T-helper 9 cell (primary cell): Measurements from ENCODE around the gene IL10RB.
"Not testable (repeated sequence)": the region's sequence is repeated elsewhere in the genome, so short reads cannot be mapped to it uniquely, and the experiment has no call there.

Experiments used
- DNase-seq: peaks from one replicate; pipeline ENCODE4 v3.0.0-alpha.2; 2020
- total RNA-seq, 2 donors: gene quantifications; one replicate each; lab custom pipeline; 2026; lab: John Stamatoyannopoulos, UW

Gene IL10RB
- total RNA-seq = 3.3 to 3.6 reads per million in 2 donors

DNA sequence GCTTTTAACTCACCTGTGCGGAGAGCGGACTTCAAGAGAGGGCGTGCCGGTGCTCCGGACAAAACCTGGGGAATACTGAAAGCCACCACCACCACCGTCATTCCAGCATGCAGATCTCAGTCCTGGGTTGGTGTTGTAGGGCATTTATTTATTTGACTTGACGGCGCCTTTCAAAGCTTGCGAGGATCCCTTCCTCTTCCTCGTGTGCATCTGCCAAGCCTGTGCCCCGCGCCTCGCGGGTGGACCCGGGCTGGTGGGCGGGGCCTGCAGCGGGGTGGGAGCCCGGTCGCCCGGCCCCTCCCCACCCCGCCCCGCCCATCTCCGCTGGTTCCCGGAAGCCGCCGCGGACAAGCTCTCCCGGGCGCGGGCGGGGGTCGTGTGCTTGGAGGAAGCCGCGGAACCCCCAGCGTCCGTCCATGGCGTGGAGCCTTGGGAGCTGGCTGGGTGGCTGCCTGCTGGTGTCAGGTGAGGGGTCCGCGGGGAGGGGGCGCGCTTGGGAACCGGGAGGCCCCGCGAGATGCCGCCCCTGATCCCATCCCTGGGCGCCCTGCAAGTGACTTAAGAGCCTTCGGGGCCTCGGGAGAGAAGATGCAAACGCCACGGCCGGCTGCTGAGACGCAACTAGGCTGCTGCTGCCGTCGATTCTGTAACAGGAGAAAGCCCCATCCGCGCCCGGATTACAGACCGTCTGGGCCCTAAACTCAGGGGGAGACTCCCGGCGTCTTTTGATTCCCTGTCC lies at the start of gene IL10RB:
IL10RB (plus strand) TSS at position 318 of the 739 bp plus-strand sequence; CDS start at position 417, 99 bp downstream.
- DNase-seq = peak; percentile 70

DNA sequence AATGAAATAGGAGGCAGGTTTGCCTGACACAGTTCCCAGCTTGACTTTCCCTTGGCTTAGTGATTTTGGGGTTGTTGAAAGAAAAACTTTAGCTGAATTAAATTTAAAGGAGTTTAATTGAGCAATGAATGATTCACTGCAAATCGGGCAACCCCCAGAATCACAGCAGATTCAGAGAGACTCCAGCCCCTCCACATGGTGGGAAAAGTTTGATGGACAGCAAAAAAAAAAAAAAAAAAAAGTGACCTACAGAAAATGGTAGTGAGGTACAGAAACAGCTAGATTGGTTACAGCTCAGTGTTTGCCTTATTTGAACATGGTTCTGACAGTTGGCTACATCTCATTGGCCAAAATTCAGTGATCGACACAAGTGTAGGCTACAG lies 49.0 kb upstream of the IL10RB start:
- DNase-seq = no peak

DNA sequence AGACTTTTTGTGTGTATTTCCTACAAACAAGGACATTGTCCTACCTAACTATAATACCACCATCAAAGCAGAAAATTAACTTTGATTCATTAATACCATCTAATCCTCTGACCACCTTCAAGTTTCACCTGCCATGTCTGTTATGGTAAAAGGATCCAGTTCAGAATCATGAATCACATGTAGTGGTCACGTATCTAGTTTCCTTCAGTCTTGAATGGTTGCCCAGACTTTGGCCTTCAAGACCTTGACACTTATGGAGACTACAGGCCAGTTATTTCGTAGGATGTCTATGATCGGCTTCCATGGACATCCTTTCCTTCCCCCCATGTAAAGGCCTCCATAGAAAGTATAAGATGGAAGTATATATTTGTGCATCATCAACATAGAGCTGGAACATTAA lies 46.9 kb upstream of the IL10RB start:
- no peak for DNase-seq

DNA sequence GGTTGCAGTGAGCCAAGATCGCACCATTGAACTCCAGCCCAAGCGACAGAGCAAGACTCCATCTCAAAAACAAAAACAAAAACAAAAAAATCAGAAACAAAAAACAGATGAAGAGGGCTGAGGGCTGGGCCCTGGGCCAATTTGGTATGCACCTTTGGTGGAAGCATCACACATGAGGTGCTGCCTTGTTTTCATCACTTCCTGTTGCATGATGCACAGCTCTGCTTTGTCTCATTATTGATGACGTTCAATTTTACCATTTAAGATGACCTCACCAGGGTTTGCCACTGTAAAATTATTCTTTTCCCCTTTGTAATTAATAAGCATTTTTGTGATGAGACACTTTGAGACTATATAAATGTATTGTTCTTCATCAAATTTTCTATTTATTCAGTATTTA lies 46.2 kb upstream of the IL10RB start:
- no peak for DNase-seq

DNA sequence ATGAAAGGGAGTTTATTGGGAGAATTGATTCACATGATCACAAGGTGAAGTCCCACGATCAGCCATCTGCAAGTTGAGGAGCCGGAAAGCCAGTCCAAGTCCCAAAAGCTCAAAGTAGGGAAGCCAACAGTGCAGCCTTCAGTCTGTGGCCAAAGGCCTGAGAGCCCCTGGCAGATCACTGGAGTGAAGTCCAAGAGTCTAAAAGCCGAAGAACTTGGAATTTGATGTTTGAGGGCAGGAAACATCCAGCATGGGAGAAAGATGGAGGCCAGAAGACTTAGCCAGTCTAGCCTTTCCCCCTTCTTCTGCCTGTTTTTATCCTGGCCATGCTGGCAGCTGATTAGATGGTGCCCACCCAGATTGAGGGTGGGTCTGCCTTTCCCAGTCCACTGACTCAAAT lies 40.8 kb upstream of the IL10RB start:
- not testable (repeated sequence) for DNase-seq

DNA sequence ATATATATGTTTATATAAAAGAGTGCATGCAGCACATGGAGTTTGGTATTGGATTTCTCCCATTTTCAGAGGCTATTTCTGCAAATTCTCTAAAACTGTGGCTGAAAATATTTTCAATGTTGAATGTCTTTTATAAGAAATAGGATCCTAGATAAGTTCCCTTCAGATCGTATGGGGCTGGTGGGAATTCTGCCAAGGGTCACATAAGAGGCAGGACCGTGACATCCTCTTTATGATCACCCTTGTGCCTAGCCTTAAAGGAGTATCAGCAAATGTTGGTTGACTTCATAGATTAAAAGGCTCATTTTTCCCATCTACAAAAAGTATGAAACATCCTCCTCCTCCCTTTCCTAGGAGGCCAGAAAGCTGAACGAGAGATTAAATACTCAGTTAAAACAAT lies 37.7 kb upstream of the IL10RB start:
- DNase-seq = no peak

DNA sequence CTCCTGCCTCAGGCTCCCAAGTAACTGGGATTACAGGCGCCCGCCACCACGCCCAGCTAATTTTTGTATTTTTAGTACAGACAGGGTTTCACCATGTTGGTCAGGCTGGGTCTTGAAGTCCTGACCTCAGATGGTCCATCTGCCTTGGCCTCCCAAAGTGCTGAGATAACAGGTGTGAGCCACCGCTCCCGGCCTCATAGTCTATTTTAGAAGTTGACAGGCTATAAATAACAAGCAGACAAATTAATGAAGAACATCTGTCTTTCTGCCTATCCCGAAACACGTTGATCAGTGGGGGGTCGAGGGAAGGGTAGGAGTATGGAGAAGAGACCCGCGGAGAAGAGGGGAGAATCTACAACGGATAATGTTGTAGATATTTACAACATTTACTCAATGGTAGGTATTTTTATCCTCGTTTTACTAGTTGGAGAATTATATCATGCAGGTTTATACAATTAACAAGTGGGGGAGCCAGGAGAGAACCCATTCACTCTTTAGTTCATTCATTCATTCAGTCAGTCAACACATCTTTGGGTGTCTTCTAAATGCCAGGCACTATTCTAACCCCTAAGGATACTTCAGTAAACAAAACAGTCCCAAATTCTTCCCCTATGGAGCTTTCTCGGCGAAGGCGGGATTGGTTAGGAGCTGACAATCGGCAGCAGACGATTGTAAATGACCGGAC lies 36.9 kb upstream of the IL10RB start:
- DNase-seq = no peak

DNA sequence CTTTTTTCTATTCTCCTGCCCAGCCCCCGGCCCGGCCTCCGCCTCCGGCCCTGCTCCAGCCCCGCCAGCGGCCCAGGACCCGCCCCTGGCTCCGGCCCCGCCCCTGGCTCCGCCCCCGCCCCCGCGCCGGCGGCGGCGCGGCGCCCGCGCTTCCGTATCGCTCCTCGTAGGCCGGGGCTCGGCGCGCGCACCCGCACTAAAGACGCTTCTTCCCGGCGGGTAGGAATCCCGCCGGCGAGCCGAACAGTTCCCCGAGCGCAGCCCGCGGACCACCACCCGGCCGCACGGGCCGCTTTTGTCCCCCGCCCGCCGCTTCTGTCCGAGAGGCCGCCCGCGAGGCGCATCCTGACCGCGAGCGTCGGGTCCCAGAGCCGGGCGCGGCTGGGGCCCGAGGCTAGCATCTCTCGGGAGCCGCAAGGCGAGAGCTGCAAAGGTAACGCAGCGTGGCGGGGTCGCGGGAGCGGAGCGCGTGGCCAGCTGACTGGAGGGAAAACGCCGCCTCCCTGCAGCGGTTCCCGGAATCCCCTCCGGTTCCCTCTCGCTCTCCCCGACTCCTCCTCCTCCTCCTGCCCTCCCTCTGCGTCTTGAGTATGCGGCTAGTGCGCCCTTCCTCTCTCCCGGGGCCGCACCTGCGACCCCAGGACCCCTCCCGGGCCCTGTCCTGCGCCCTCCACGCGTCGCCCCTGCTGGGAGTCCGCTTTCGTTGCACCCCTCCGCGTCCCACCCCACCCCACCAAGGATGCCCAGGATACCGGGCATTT lies 36.2 kb upstream of the IL10RB start, which contains the start of gene IFNAR2:
IFNAR2 (plus strand) TSS at position 155 of the 761 bp plus-strand sequence. CDS start 11,985 bp downstream, outside the sequence.
- DNase-seq = peak; percentile 71

DNA sequence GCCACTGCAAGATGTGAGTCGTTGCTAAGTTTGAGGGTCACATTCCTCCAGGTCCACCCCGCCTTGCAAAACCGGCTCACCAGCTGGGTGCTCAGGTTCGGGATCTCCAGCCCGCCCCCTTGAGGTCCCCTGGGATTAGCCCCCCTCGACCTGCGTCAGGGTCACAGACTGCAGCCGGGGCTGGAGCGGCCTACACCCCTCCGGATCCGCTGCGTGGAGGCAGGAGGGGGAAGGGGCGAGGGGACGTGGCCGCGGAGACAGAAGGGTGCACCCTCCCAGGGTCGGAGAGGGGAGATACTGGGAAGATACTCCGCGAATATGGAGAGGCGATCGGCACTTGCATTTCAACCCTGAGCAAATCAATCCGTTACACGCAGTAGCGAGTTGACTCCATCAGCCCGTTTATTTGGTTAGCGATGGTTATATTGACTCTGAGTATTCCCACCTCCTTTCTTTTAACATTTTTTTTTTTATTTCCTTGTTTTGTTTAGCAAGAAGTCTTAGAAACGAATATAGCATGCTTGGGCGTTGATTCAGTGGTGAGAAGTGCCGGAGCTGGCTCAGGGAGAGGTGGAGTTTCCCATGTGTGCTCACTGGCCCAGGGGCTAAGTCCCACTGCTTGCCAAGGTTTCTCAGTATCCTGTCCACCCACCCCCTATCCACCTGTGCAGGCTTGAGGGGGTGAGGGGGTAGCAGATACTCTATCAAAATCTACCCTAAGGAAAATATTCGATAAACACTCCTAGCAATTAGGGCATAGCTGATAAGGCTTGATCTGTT lies 35.4 kb upstream of the IL10RB start:
- peak; percentile 37 for DNase-seq

DNA sequence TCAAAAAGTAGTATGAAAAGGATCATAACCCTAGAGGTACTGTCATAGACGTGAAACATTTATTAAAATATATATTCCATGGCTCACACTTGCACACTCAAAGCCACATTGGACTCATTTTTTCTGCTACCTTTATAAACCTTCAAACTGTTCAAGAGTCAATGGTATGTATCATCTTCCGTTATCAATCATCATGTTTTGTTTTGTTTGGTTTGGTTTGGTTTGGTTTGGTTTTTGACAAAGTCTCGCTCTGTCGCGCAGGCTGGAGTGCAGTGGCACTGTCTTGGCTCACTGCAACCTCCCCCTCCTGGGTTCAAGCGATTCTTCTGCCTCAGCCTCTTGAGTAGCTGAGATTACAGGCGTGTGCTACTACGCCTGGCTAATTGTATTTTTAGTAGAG lies 34.6 kb upstream of the IL10RB start:
- no peak for DNase-seq

DNA sequence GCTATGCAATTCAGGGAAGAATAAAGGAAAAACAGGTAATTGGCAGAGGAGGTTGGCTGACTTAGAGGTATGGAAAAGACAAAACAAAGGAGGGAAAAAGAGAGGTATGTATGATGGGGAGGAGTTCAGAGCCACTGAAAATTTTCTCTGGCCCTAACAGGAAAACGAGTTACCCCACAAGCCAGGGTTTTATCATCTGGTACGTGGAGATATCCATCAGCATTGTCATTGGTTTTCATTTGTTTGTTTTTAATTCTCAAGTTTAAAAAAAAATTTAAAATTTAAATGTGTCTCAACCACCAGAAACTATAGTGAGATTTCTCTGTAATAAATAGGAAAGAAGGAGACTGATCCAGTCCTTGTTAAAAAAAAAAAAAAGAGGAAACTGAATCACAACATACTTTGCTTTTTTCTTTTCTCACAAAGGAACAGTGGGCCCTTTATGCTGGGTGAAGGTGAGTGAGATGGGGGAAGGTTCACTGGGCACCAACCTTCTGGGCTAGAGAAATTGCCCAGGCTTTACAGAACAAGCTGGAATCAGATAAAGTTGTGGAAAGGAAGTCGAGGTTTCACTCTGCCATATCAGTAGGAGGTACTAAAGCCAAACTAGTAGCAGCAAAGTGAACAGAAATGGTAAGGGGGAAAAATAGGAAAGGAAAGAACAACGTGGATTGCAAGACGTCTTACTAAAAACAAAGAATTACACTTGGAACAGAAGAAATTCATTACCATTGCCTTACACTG lies 33.7 kb upstream of the IL10RB start:
- no peak for DNase-seq

DNA sequence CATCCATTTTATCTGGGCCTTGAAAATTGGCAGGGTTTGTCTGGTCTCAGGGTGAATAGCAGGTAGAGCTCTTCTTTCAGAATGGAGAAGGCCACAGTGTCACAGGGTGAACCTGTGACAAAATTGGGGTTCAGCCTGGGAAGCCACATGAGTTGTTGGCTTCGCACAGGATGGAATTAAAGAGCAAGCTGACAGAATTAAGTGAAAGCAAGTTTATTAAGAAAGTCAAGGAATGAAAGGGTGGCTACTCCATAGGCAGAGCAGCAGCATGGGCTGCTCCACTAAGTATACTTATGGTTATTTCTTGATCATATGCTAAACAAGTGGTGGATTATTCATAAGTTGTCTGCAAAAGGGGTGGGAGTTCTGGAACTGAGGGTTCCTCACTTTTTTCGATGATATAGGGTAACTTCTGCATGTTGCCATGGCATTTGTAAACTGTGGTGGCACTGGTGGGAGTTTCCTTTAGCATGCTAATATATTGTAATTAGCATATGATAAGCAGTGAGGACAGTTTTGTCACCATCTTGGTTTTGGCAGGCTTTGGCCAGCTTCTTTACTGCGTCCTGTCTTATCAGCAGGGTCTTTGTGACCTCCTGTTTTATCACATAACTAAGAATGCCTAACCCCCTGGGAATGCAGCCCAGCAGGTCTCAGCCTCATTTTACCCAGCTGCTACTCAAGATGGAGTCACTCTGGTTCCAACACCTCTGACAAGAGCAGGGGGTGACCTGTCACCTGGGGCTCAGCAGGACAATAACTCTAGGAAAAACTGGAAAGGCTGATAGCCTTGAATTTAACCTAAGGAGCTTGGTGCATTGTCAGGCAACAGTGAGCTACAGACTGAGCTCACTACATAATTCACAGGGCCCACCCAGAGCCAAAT lies 31.3 kb upstream of the IL10RB start:
- DNase-seq = no peak

DNA sequence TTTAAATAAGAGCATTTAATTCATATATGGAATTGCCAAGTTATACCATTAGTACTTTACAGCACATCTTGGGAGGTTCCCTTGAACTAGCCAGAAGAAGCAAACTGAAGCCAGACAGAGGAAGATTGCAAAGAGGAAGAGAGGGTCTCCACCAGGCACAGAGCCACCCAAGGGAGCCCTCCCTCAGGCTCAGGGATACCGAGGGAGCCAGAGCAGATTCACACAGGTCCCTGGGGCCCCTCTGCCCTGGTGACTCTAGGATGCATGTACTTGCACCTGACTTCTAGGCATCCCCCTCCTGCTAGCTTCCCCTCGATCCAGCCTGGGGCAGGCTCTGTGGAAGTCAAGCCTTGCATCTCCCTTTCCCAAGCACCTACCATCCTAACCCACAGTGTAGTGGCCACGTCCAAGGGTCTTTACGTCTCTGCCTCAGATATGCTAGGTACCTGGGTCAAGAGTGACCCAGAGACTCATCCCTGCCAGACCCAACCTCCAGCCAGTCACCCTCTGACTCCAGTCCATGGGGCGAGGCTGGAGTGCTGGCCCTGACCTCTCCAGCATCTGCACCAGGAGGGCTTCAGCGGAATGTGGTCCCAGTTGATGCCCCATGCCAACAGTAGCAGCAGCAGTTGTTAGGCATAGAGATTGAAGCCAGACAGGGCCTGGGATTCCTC lies 30.0 kb upstream of the IL10RB start:
- no peak for DNase-seq

DNA sequence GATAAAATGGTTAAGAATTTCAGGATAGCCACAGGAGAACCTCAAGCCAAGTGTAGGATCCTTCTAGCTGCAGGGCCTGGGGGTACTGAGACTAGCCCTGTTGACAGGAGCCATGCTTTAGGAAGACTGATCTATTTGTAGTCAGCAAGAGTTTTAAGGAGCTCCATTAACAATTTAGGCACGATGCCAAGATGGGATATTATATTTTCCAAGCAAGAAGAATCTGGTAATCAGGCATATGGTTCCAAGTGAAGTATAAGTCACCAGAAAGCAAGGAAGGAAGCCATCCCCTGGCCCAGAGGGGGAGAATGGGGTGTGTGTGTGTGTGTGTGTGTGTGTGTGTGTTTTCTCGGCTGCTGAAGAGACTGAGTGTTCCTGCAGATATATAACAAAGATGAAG lies 29.4 kb upstream of the IL10RB start:
- no peak for DNase-seq

DNA sequence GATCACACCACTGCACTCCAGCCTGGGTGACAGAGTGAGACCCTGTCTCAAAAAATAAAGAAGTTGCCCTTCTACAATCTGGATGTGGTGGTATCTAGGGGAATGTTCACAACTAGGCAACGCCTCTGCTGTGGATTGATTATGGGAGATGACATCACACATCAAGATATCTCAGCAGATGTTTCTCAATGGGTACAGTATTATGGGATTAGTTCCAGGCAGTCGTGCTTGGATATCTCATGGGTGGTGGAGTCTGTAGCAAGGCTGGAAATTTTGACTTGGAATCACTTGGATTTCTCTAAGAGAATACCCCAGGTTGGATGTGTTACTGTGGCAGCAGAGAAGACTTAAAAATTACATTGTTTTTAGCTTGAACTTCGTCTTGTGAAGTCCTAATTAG lies 28.7 kb upstream of the IL10RB start:
- DNase-seq = no peak

DNA sequence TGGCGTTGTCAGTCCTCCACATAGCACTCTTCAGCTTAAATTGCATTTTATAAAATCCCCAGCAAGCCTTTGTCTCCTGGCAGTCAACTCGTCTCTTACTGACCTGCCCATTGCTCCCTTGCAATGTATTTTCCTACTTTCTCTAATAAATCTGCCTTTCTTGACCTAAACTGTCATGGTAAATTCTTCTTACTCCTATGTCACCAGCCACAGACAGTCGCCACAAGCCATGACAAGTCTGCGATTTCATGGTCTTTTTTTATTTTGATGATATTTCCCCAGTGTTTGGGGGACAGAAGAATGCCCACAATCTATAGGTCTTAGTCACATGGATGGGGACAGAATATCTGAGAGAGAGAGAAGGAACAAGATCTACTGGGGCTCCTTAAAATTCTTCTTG lies 28.0 kb upstream of the IL10RB start:
- no peak for DNase-seq

DNA sequence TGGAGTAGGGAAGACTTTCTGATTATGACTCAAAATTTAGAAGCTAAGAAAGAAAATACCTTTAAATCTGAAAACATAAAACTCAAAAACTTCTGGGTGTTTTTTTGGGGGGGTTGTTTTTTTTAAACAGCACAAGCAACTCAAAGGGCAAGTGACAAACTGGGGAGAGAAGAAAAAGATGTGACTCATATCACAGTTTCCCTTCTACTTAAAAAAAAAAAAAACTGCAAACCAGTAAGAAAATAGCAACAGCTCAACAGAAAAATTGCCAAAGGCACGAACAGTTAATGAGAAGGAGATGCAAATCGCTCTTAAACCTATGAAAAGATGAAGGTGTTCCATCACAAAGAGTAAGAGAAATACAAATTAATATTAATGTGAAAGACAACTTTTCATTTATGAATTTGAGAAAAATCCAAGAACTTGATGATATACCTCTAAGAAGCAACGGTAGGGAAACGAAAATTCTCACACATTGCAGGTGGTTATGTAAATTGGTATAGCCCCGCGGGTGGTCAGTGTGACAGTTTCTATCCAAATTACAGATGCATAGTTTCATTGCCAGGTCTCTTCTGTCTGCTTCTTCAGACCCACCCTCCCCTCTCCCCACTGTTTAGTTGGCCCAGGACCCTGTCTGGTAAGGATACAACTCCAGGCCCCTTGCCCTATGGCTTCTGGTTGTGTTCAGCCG lies 27.5 kb upstream of the IL10RB start:
- no peak for DNase-seq

DNA sequence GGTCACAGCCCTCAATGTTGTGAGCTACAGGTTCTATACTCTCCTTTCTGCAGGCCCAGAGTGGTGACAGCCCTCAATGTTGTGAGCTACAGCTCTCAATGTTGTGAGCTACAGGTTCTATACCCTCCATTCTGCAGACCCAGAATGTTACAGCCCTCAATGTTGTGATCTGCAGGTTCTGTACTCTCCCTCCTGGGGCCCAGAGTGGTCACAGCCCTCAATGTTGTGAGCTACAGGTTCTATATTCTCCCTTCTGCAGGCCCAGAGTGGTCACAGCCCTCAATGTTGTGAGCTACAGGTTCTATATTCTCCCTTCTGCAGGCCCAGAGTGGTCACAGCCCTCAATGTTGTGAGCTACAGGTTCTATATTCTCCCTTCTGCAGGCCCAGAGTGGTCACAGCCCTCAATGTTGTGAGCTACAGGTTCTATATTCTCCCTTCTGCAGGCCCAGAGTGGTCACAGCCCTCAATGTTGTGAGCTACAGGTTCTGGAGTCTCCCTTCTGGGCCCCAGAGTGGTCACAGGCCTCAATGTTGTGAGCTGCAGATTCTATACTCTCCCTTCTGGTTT lies 26.5 kb upstream of the IL10RB start:
- DNase-seq = not testable (repeated sequence)

DNA sequence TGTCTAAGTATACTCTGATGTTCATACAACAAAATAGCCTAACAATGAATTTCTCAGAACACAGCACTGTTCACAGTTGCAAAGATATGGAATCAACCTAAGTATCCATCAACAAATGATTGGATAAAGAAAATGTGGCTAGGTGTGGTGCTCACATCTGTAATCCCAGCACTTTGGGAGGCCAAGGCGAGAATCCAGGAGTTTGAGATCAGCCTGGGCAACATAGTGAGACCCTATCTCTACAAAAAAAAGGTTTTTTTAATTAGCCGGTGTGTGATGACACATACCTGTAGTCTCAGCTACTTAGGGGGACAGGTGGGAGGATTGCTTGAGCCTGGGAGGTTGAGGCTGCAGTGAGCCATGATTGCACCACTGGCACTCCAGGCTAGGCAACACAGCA lies 25.8 kb upstream of the IL10RB start:
- no peak for DNase-seq
